CD4-positive, CD25-positive, alpha-beta regulatory T cell (primary cell): ENCODE data around the gene MOGAT1. TPM values are rescaled to one million over a fixed set of nuclear protein-coding genes. Genes with fewer than 3 reads are reported as not detected.

ENCODE experiments used
- ATAC-seq, 2 donors: fragments of 150-1000 bp; cut with Tn5 transposase; one replicate each; pipeline ENCODE4 v1.10.0; 2021; ENCODE audit warnings: low read depth in 2 of 2, moderate number of reproducible peaks in 2 of 2, moderate library complexity in 1 of 2
- DNase-seq, 3 donors: peaks; one replicate each; pipeline versions ENCODE4 v3.0.0 to v3.0.0-alpha.2; 2012 to 2022; ENCODE audit warnings: mixed read lengths in 1 of 3
- H3K27ac ChIP-seq: one replicate; pipeline ENCODE4 v1.7.0; 2013; ENCODE audit warnings: mild to moderate bottlenecking, low read length; ENCODE audit not compliant: insufficient read depth, poor library complexity, severe bottlenecking
- H3K27me3 ChIP-seq: one replicate; pipeline ENCODE4 v1.7.0; 2013; ENCODE audit warnings: low read length; ENCODE audit not compliant: control insufficient read depth, insufficient read depth
- H3K36me3 ChIP-seq: one replicate; pipeline ENCODE4 v1.7.0; 2013; ENCODE audit warnings: mild to moderate bottlenecking, low read length, moderate library complexity; ENCODE audit not compliant: control insufficient read depth, insufficient read depth
- H3K4me1 ChIP-seq: 2 replicates; pipeline ENCODE4 v1.7.0; 2013; ENCODE audit warnings: mild to moderate bottlenecking, low read length; ENCODE audit not compliant: insufficient read depth, control insufficient read depth, poor library complexity, severe bottlenecking
- H3K4me3 ChIP-seq: one replicate; pipeline ENCODE4 v1.7.0; 2013; ENCODE audit warnings: low read depth, mild to moderate bottlenecking, low read length, moderate library complexity
- H3K9me3 ChIP-seq, 2 experiments: 1 replicate in 1 of 2; 2 replicates in 1 of 2; pipeline ENCODE4 v1.7.0; 2013; ENCODE audit warnings: low read length in 2 of 2, mild to moderate bottlenecking in 1 of 2, moderate library complexity in 1 of 2; ENCODE audit not compliant: control insufficient read depth in 2 of 2
- H3K27ac Mint-ChIP-seq, 3 donors: one replicate each; pipeline ENCODE4 v1.8.0; 2020 to 2022; ENCODE audit warnings: mild to moderate bottlenecking in 3 of 3, mixed read lengths in 3 of 3, moderate library complexity in 2 of 3
- H3K27me3 Mint-ChIP-seq: one replicate; pipeline ENCODE4 v1.8.0; 2022; ENCODE audit warnings: mild to moderate bottlenecking, mixed read lengths
- H3K36me3 Mint-ChIP-seq: one replicate; pipeline ENCODE4 v1.8.0; 2020; ENCODE audit warnings: mixed read lengths
- H3K4me1 Mint-ChIP-seq, 4 donors: one replicate each; pipeline ENCODE4 v1.8.0; 2020 to 2022; ENCODE audit warnings: mixed read lengths in 4 of 4, mild to moderate bottlenecking in 1 of 4
- H3K4me3 Mint-ChIP-seq, 4 donors: one replicate each; pipeline ENCODE4 v1.8.0; 2020 to 2022; ENCODE audit warnings: mild to moderate bottlenecking in 4 of 4, mixed read lengths in 4 of 4, moderate library complexity in 3 of 4
- H3K9me3 Mint-ChIP-seq, 7 donors: one replicate each; pipeline ENCODE4 v1.8.0; 2020 to 2022; ENCODE audit warnings: mixed read lengths in 7 of 7, mild to moderate bottlenecking in 3 of 7, moderate library complexity in 2 of 7
- polyA plus RNA-seq, 4 donors: library from polyadenylated mRNA; unstranded; fragments of 300-500 nt; fragmentation: Illumina TruSeq; gene quantifications; one replicate each; pipeline ENCODE4 v1.2.3, GENCODE V29; 2021
- total RNA-seq: library from RNA; stranded (reverse); gene quantifications from one replicate; pipeline ENCODE4 v1.2.3, GENCODE V29; 2022

MOGAT1 gene
- total and polyA plus RNA-seq, 5 donors from 2014 or later: not detected

DNA sequence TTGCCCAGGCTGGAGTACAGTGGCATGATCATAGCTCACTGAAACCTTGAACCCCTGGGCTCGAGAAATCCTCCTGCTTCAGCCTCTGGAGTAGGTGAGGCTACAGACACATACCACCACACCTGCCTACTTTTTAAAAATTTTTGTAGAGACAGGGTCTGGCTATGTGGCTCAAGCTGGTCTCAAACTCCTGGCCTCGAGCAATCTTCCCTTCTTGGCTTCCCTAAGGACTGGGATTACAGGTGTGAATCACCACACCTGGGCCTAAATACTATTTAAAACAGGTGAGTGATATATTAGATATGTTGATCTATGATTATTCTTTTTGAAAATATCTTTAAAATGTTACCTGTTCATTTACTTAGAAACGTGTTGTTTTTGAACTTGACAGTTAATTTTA, 57.2 kb downstream of the MOGAT1 start:
- Histone ChIP-seq H3K27me3 (peaks cover 2% of the 10 kb centered on the region), H3K36me3 (no peaks in the 10 kb centered on the region), H3K4me3 (no peak overlapping the region), H3K9me3 (no peaks in the 10 kb centered on the region), H3K27ac (no peak overlapping the region), H3K4me1 (no peaks in the 10 kb centered on the region)
- peaks cover 0 to 3% (median 0%) of the 10 kb centered on the region in 7 donors for H3K9me3 Mint-ChIP-seq
- H3K36me3 Mint-ChIP-seq: no peaks in the 10 kb centered on the region
- no peak overlapping the region for H3K4me3 Mint-ChIP-seq
- no peak for ATAC-seq
- no peak for DNase-seq
- no peak overlapping the region for H3K27ac Mint-ChIP-seq
- H3K4me1 Mint-ChIP-seq: no peaks in the 10 kb centered on the region
- peaks cover 20% of the 10 kb centered on the region for H3K27me3 Mint-ChIP-seq

DNA sequence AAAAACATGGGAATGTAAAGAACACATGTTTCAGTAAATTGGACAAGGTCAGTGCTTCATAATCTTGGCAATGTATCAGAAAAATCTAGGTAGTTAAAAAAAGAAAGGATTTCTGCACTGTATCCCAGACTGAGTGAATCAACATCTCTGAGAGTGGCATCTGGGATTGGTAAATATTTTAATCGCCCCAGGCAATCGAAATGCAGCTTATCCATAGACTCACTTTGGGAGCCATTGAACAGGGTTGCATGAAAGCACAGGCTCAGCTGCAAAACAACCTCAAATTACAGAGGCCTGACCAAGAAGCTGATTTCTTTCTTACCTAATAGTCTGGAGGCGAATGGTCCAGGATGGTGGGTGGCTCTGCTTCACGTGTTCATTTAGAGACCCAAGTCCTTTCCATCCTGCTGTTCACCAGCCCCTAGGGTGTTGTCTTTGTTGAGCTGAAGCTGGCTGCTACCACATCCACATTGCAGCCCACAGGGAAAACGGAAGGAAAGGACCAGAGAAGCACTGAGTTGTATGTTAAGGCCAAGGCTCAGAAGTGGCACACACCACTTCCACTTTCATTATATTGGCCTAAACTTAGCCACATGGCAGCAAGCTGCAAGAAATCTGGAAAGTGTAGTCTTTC, 59.0 kb downstream of the MOGAT1 start:
- ATAC-seq (no peak), DNase-seq (peak in 1 of 3 donors; percentile 35)
- no peak overlapping the region for H3K27ac Mint-ChIP-seq
- Histone ChIP-seq H3K4me3 (no peak overlapping the region), H3K36me3 (no peaks in the 10 kb centered on the region), H3K27me3 (peaks cover 2% of the 10 kb centered on the region), H3K9me3 (no peaks in the 10 kb centered on the region), H3K27ac (no peak overlapping the region), H3K4me1 (no peaks in the 10 kb centered on the region)
- no peaks in the 10 kb centered on the region for H3K36me3 Mint-ChIP-seq
- H3K27me3 Mint-ChIP-seq: peaks cover 26% of the 10 kb centered on the region
- H3K4me3 Mint-ChIP-seq: no peak overlapping the region
- H3K4me1 Mint-ChIP-seq: no peaks in the 10 kb centered on the region
- H3K9me3 Mint-ChIP-seq: peaks cover 0 to 3% (median 0%) of the 10 kb centered on the region in 7 donors

DNA sequence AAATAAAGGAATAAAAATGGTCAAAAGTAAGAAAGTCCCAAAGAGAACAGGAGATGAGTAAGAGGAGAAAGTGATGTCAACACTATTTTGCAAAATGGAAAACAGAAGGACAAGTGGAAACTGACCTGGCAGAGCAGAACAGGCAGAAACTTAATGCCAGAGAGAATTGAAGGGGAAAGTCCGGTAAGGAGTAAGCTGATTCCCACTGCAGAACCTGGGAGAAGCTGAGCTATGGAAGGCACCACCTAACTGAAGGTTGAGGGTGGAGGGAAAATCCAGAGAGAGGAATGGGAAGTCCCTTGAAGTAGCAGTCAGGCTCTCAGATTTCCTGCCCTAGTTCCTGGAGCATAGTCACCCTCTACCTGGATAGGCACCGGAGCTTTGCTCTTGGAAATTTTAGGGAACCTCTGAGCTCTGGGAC, 59.8 kb downstream of the MOGAT1 start:
- DNase-seq (no peak), ATAC-seq (no peak)
- Histone ChIP-seq H3K4me1 (no peaks in the 10 kb centered on the region), H3K27ac (no peak overlapping the region), H3K9me3 (no peaks in the 10 kb centered on the region), H3K4me3 (no peak overlapping the region), H3K27me3 (peaks cover 3% of the 10 kb centered on the region), H3K36me3 (no peaks in the 10 kb centered on the region)
- Mint-ChIP-seq H3K4me1 (no peaks in the 10 kb centered on the region), H3K9me3 (peaks cover 0 to 3% (median 0%) of the 10 kb centered on the region in 7 donors), H3K4me3 (no peak overlapping the region), H3K27me3 (peaks cover 26% of the 10 kb centered on the region), H3K36me3 (no peaks in the 10 kb centered on the region), H3K27ac (no peak overlapping the region)

DNA sequence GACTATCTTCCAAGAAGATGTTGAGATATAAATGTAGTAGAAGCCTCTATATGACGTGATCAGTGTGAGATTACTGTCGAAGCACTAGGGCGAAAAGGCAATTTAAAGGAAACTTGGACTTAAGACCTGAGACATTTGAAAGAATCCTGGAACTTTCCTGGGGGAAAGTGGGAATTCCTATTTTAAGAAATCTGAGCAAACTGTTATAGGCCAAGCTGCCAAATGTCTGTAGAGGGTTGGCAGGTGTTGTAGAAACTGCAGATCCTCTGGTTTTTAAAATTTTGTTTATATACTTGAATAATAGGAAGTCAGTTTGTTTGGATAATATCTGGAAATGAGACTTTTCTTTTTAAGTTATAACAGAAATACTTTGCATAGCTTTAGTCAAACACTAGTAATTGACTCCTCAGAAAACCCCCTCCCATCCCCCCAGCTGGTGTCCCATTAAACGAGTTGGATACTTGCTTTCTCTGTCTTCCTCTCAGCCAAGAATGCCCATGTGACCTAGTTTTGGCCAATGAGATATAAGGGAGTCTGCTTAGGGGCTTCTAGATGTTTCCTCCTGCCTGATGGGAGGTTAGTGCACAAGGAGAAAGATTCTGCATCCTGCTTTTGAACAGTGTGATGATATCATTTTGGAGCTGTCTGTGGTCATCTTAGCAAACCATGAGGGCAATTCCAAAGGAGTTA, 61.2 kb downstream of the MOGAT1 start:
- H3K36me3 ChIP-seq: no peaks in the 10 kb centered on the region
- H3K4me3 ChIP-seq: no peak overlapping the region
- H3K27ac Mint-ChIP-seq: no peak overlapping the region
- no peaks in the 10 kb centered on the region for H3K4me1 Mint-ChIP-seq
- ATAC-seq (no peak), DNase-seq (no peak)
- no peak overlapping the region for H3K27ac ChIP-seq
- no peaks in the 10 kb centered on the region for H3K9me3 ChIP-seq
- H3K4me1 ChIP-seq: no peaks in the 10 kb centered on the region
- no peak overlapping the region for H3K4me3 Mint-ChIP-seq
- no peaks in the 10 kb centered on the region for H3K36me3 Mint-ChIP-seq
- peaks cover 0 to 4% (median 0%) of the 10 kb centered on the region in 7 donors for H3K9me3 Mint-ChIP-seq
- peaks cover 6% of the 10 kb centered on the region for H3K27me3 ChIP-seq
- H3K27me3 Mint-ChIP-seq: peaks cover 31% of the 10 kb centered on the region

DNA sequence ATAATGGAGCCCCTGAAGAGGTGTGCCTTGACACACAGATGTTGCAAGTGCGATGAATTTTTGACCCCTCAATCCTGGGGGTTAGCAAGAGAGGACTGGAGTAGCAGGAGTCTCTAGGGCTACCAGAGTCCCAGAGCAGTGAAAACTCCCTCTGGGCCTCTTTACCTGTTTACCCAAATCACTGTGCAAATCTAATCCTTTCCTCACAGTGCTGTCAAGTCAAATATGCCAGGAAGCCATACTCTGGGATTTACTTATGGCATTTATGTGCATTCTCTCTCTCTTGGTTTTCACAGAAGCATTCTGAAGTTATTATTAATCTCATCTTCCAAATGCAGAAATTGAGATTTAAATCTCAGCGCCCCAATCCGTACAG, 62.0 kb downstream of the MOGAT1 start:
- Mint-ChIP-seq H3K36me3 (no peaks in the 10 kb centered on the region), H3K9me3 (peaks cover 0 to 4% (median 0%) of the 10 kb centered on the region in 7 donors), H3K4me1 (no peaks in the 10 kb centered on the region), H3K27me3 (peaks cover 26% of the 10 kb centered on the region), H3K27ac (no peak overlapping the region), H3K4me3 (no peak overlapping the region)
- no peaks in the 10 kb centered on the region for H3K36me3 ChIP-seq
- H3K27me3 ChIP-seq: peaks cover 6% of the 10 kb centered on the region
- no peak overlapping the region for H3K4me3 ChIP-seq
- no peaks in the 10 kb centered on the region for H3K9me3 ChIP-seq
- H3K27ac ChIP-seq: no peak overlapping the region
- ATAC-seq (no peak), DNase-seq (no peak)
- H3K4me1 ChIP-seq: no peaks in the 10 kb centered on the region

DNA sequence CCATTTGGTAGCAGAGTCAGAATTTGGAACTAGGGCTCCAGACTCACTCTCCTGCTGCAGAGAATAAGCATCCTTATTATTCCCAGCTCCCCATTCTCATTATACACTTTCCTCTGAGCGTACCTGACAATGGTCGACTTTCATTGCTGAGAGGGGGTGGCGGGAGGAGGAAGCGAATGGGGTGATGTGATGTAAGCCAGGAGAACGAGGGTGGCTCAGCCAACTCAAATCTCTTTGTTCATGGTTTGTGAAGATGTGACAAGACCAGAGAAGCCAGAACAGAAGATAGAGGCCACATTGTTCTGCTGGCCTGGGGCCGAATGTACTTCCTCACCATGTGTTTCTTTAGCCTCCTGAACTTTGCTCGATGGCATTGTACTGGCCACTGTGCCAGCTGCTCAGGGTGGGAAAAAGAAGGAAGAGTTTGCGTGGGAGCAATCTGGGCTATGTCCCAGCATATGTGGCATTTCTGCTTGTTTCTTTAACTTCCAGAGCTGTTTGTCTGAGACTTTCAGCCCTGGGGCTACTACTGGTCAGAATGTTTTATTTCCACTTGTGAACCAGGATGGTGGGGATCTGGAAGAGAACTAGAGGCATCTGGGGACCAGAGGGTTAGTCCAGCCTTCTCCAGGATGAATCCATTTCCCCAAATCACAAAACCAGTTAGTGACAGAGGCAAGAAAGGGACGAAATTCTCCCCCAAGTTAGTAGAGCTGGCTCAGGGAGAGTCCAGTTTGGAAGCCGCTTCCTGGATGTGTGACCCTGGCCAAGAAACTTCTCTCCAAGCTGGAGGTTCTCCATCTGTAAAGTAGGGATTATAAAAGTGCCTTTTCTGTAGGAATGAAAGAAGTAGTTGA, 62.6 kb downstream of the MOGAT1 start:
- no peaks in the 10 kb centered on the region for H3K4me1 ChIP-seq
- H3K27ac Mint-ChIP-seq: no peak overlapping the region
- H3K36me3 ChIP-seq: no peaks in the 10 kb centered on the region

DNA sequence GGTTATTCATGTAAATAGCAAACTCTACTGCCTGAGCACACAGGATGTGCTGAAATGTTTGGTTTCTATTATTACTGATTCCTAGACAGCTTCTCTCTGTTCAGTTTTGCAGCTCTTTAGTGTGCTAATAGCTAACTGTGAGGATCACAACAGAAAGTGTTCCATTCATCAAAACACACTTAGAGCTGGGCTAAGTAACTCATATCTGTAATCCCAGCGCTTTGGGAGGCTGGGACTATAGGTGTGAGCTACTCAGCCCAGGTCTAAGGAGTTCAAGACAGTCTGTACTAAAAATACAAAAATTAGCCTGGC, 63.2 kb downstream of the MOGAT1 start:
- Histone ChIP-seq H3K27me3 (peaks cover 6% of the 10 kb centered on the region), H3K9me3 (no peaks in the 10 kb centered on the region), H3K4me1 (no peaks in the 10 kb centered on the region), H3K4me3 (no peak overlapping the region), H3K27ac (no peak overlapping the region), H3K36me3 (no peaks in the 10 kb centered on the region)
- no peaks in the 10 kb centered on the region for H3K36me3 Mint-ChIP-seq
- peaks cover 0 to 3% (median 0%) of the 10 kb centered on the region in 4 donors for H3K4me1 Mint-ChIP-seq
- H3K9me3 Mint-ChIP-seq: peaks cover 0 to 4% (median 0%) of the 10 kb centered on the region in 7 donors
- ATAC-seq: no peak
- no peak overlapping the region for H3K4me3 Mint-ChIP-seq
- peaks cover 26% of the 10 kb centered on the region for H3K27me3 Mint-ChIP-seq
- no peak overlapping the region for H3K27ac Mint-ChIP-seq
- DNase-seq: no peak

More for the DNA sequence above, 62.6 kb downstream of the MOGAT1 start:
- Mint-ChIP-seq H3K27me3 (peaks cover 26% of the 10 kb centered on the region), H3K4me1 (peaks cover 0 to 3% (median 0%) of the 10 kb centered on the region in 4 donors), H3K4me3 (no peak overlapping the region), H3K9me3 (peaks cover 0 to 4% (median 0%) of the 10 kb centered on the region in 7 donors), H3K36me3 (no peaks in the 10 kb centered on the region)
- Histone ChIP-seq H3K27me3 (peaks cover 6% of the 10 kb centered on the region), H3K27ac (no peak overlapping the region), H3K9me3 (no peaks in the 10 kb centered on the region), H3K4me3 (no peak overlapping the region)
- no peak for ATAC-seq
- DNase-seq: no peak
